SKM-1 treated with dmso at 0.1 percent for 144 hours (cell line): Measurements from ENCODE around the gene LAMTOR2.

Experiments used
- DNase-seq: peaks from one replicate; lab custom pipeline; 2025; ENCODE audit not compliant: unreplicated experiment; lab: John Stamatoyannopoulos, UW

LAMTOR2 gene

DNA sequence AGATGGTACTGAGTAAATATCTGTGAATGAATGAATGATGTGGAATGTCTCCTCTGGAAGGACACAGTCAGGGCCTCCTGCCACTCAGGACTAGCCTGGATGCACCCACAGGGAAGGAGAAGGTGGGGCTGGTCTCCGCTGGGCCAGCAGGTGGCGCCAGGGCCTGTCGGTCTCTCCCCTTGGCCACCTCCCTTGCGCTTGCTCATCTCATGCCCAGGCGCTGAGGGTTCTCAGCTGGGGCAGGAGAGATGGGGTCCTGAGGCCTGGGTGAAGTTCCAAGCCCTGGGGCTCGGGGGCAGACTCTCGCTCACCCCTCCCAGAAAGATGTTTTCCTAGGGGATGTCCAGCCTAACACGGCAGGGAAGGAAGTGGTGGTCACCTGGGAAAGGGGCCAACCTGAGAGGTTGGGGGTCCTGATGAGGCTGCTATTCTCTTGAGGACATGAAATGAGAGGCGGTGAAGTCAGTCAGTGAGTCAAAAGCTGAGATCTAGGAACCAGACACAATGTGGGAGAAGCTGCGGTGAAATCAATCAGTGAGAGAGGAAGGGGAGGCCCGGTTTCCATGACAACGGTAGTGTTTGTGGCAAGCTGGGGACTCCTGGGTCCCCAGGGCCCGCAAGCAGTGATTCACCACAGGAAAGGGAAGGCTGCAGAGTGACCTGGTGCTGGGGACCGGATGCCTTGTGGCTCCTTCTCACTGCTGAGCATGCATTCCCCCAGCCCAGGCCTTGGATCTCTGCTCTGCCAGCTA, 42.2 kb downstream of the LAMTOR2 start:
- DNase-seq, result peak; percentile 85

DNA sequence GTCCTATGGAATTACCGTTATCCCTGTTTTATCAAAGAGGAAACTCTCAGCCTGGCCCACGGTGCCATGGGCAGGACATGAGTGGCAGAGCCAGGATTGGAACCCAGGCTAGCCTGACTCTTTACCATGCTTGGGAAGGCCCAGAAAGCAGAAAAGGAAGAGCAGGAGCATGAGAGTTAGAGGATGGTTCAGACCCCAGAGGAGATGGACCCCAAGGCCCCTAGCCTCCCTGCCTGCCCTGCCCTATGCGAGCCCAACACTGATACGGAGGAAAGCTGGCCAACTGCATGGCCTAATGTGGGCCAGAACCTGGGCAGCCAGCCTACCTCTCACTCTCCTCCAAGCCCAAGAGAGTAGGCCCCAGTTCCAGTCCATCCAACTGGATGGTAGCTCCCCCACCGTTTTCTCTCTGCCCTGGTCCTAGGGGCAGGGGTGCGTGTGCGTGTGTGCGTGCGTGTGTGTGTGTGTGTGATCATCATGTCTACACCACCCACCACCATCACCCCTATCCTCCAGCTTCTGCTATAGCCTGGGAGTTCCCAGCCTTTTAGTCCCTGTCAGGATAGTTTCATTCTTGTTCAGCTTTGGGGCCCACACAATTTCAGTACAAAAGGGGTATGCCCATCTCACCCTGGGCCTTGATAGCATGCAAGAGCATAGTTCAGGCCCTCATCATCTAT, 43.1 kb downstream of the LAMTOR2 start:
- DNase-seq, result no peak

DNA sequence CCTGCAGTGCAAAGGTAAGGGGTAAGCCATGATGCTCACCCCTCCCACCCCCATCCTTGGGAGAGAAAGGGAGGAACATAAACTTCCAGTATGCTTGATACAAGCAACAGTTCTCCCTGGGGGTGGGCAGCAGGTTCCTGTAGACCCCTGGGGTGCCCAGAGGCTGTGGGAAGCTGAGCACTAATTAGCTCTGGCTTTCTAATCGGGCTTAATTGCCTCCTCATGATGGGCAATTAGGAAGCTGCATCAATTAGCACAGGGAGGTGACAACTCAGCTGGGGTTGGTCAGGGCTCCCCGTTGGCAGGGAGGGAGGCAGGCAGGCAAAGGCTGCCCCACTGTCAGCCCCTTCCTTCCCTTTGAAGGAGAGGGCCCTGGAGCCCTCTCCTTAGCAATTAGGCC, 44.2 kb downstream of the LAMTOR2 start:
- DNase-seq, result no peak

DNA sequence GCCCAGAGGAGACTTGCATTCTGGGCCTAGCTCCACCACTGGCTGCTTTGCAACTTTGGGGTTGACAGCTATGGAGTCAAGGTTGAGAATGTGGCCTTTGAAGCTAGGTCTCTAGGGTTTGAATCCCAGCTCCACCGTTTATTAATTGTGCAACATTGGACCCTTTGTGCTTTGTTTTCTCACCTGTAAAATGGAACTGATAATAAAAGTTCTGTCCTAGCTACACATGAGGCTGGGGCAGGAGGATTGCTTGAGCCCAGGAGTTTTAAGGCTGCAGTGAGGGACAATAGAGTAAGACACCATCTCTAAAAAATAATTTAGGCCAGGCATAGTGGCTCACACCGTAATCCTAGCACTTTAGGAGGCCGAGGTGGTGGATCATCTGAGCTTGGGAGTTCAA, 44.7 kb downstream of the LAMTOR2 start:
- DNase-seq, result no peak

GRCh38 chr1:156100205-156100995, 45.8 kb downstream of the LAMTOR2 start:
- DNase-seq, result no peak

GRCh38 chr1:156101880-156102279, 47.3 kb downstream of the LAMTOR2 start:
- DNase-seq, result no peak

GRCh38 chr1:156102633-156103511, 48.3 kb downstream of the LAMTOR2 start:
- DNase-seq, result peak; percentile 61

- DNase-seq, result no peak
Observed at GRCh38 chr1:156103521-156103947, 49.0 kb downstream of the LAMTOR2 start.

DNA sequence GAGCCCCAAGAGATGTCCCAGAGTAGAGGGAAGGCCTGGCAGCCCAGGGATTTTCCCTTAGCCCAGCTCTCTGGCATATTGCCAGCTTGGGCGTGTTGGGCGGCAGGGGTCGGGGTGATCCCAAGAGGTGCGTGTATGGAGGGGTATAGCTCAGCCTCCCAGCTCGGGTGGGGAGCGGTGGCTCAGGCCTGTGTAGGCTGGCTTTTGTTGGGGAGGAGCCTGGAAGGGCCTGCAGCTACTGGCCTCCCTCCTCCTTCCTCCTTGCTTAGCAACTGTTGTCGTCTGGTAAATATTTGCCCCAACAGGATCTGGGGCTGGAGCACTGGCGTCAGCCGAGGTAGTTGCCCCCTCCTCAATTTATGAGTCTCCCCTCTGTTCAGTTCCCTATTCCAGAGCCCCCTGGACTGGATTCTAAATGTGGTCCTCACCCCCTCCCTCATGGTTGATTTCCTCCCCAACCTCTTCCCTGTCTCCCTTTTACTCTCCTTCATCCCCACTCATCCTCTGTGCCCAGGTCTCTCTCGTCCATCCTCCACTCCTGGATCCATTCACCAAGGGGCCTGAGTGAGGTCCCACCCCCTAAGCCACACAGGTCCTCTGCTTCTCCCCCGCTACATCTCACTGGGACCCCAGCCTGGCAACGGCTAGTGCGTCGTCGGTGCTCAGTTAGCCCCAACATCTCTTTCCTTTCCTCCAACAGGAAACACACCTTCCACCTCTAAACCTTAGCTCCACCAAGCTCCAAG, 49.7 kb downstream of the LAMTOR2 start:
- DNase-seq, result no peak

DNA sequence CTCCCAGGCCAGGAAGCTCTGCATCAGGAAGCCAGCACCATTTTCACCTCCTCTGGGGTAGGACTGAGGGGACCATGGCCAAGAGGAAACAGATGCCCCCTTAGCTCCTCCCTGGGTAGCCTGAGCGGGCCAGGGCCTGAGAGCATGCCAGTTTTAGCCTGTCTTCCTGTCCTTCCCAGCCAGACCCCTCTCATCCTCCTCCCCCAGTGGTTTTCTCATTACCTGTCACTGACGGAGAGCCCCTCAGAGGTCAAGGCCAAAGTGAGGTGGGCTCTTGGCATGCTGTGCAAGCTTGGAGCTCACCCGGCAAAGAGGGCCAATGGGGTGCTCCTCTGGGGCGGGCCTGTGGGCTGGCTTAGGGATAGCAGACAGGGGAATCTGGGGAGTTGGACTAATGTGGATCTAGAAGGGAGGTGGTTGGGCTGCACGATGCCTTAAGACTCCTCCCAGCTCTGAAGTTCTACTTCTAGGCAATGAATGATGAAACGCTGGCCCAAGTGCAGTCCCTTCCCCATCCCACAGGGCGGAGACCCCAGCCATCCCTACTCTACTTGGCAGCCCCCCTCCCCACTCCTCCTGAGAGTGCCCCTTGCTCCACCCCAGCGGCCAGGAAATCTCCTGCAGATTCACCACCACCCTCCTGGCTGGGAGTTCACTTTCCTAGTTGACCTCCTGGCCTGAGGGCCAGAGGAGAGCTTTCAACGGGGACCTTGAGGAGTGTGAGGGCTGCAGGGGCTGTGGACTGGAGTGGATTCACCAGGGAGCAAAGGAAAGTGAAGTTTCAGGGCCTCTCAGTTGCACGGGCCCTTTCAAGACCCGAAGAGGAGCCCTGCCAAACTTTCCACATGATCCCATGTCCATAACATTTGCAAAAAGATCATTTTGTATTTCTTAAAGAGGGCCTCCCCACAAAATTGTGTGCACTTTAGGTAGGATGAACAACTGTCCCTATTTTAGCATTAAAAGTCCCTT, 50.6 kb downstream of the LAMTOR2 start:
- DNase-seq, result no peak

- DNase-seq, result no peak
Observed at GRCh38 chr1:156106624-156107488, 52.3 kb downstream of the LAMTOR2 start.

- no peak for DNase-seq
Observed at GRCh38 chr1:156108057-156108456, 53.5 kb downstream of the LAMTOR2 start.
